HG03175 (cell line): ENCODE data around the gene UNC5B.

Experiments used
- ATAC-seq: cut with Tn5 transposase; IDR thresholded peaks from one replicate; pipeline ENCODE4 v1.9.1; 2021; ENCODE audit warnings: mild to moderate bottlenecking, moderate library complexity; ENCODE audit not compliant: unreplicated experiment

UNC5B gene

GRCh38 chr10:71239131-71239915, 27.0 kb downstream of the UNC5B start:
- no peak for ATAC-seq

GRCh38 chr10:71239946-71240795, 27.8 kb downstream of the UNC5B start:
- no peak for ATAC-seq

- ATAC-seq: no peak
Observed at GRCh38 chr10:71241114-71241829, 28.9 kb downstream of the UNC5B start.

- no peak for ATAC-seq
Observed at GRCh38 chr10:71241830-71242621, 29.7 kb downstream of the UNC5B start.

- no peak for ATAC-seq
Observed at GRCh38 chr10:71242622-71243009, 30.2 kb downstream of the UNC5B start.

GRCh38 chr10:71243756-71244395, 31.5 kb downstream of the UNC5B start:
- no peak for ATAC-seq

GRCh38 chr10:71244431-71245419, 32.4 kb downstream of the UNC5B start:
- ATAC-seq: no peak

- no peak for ATAC-seq
Observed at GRCh38 chr10:71245420-71246325, 33.3 kb downstream of the UNC5B start.

GRCh38 chr10:71246591-71247413, 34.4 kb downstream of the UNC5B start:
- ATAC-seq: no peak

GRCh38 chr10:71247414-71247705, 35.0 kb downstream of the UNC5B start:
- no peak for ATAC-seq

- ATAC-seq: no peak
Observed at GRCh38 chr10:71247804-71248203, 35.4 kb downstream of the UNC5B start.

- no peak for ATAC-seq
Observed at GRCh38 chr10:71248210-71248609, 35.8 kb downstream of the UNC5B start.

GRCh38 chr10:71249996-71250395, 37.6 kb downstream of the UNC5B start:
- no peak for ATAC-seq

- ATAC-seq: no peak
Observed at GRCh38 chr10:71250405-71250804, 38.0 kb downstream of the UNC5B start.

- ATAC-seq: no peak
Observed at GRCh38 chr10:71250842-71251241, 38.5 kb downstream of the UNC5B start.

- no peak for ATAC-seq
Observed at GRCh38 chr10:71251319-71251718, 38.9 kb downstream of the UNC5B start.

GRCh38 chr10:71252220-71252619, 39.9 kb downstream of the UNC5B start:
- no peak for ATAC-seq
